Panc1 (cell line): ENCODE measurements around the gene SPTY2D1.

Experiments used
- POLR2AphosphoS5 ChIP-seq: IDR thresholded peaks from 2 replicates; pipeline ENCODE4 v1.6.1; 2012; ENCODE audit warnings: mild to moderate bottlenecking, low read depth, low read length, moderate library complexity
- SIN3A ChIP-seq: IDR thresholded peaks from 2 replicates; pipeline ENCODE4 v1.6.1; 2012; ENCODE audit warnings: low read depth, mild to moderate bottlenecking, low read length, moderate library complexity, borderline replicate concordance; ENCODE audit not compliant: insufficient read depth
- TCF7L2 ChIP-seq: IDR thresholded peaks from 2 replicates; pipeline ENCODE4 v1.6.1; 2011; ENCODE audit warnings: mild to moderate bottlenecking, low read depth, low read length, inconsistent platforms
- TF ChIP-seq, protein P1 (sequence below): fragments of 450-650 bp; IDR thresholded peaks from 2 replicates; pipeline ENCODE4 v1.5.1; 2017; ENCODE audit warnings: mild to moderate bottlenecking
- TF ChIP-seq, protein P2 (sequence below), 2 experiments: IDR thresholded peaks; 2 replicates each; pipeline ENCODE4 v1.6.1; 2011 to 2012; ENCODE audit warnings: low read depth in 2 of 2, control low read depth in 1 of 2, low read length in 1 of 2, mild to moderate bottlenecking in 1 of 2, moderate library complexity in 1 of 2; ENCODE audit not compliant: insufficient read depth in 1 of 2

GRCh38 chr11:18669219-18669596, 35.1 kb upstream of the SPTY2D1 start:
- TF ChIP-seq POLR2AphosphoS5 (no peak), SIN3A (no peak), TCF7L2 (no peak)
- TF ChIP-seq, protein P1, sequence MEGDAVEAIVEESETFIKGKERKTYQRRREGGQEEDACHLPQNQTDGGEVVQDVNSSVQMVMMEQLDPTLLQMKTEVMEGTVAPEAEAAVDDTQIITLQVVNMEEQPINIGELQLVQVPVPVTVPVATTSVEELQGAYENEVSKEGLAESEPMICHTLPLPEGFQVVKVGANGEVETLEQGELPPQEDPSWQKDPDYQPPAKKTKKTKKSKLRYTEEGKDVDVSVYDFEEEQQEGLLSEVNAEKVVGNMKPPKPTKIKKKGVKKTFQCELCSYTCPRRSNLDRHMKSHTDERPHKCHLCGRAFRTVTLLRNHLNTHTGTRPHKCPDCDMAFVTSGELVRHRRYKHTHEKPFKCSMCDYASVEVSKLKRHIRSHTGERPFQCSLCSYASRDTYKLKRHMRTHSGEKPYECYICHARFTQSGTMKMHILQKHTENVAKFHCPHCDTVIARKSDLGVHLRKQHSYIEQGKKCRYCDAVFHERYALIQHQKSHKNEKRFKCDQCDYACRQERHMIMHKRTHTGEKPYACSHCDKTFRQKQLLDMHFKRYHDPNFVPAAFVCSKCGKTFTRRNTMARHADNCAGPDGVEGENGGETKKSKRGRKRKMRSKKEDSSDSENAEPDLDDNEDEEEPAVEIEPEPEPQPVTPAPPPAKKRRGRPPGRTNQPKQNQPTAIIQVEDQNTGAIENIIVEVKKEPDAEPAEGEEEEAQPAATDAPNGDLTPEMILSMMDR = no peak
- TF ChIP-seq, protein P2, sequence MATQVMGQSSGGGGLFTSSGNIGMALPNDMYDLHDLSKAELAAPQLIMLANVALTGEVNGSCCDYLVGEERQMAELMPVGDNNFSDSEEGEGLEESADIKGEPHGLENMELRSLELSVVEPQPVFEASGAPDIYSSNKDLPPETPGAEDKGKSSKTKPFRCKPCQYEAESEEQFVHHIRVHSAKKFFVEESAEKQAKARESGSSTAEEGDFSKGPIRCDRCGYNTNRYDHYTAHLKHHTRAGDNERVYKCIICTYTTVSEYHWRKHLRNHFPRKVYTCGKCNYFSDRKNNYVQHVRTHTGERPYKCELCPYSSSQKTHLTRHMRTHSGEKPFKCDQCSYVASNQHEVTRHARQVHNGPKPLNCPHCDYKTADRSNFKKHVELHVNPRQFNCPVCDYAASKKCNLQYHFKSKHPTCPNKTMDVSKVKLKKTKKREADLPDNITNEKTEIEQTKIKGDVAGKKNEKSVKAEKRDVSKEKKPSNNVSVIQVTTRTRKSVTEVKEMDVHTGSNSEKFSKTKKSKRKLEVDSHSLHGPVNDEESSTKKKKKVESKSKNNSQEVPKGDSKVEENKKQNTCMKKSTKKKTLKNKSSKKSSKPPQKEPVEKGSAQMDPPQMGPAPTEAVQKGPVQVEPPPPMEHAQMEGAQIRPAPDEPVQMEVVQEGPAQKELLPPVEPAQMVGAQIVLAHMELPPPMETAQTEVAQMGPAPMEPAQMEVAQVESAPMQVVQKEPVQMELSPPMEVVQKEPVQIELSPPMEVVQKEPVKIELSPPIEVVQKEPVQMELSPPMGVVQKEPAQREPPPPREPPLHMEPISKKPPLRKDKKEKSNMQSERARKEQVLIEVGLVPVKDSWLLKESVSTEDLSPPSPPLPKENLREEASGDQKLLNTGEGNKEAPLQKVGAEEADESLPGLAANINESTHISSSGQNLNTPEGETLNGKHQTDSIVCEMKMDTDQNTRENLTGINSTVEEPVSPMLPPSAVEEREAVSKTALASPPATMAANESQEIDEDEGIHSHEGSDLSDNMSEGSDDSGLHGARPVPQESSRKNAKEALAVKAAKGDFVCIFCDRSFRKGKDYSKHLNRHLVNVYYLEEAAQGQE (IDR thresholded peaks at IDR 0.05; ENCODE audit: insufficient read depth in 1 of 2, low read depth in 2 of 2, low read length in 1 of 2) = no peak
